ENCODE measurements around the gene ZC2HC1C. TPM values are rescaled to one million over a fixed set of nuclear protein-coding genes. Genes with fewer than 3 reads are reported as not detected.

The ZC2HC1C gene
- total and polyA plus RNA-seq, 2 of the 13 experiments (the other 11 are each of a cell fraction or from before 2014, with no cell fraction given) = 3.3 to 3.5 TPM

- TF ChIP-seq RBFOX2 (IDR thresholded peaks at IDR 0.05; ENCODE audit: low read depth, low read length) (peak; percentile 99), PREB (CRISPR knock-in tag; IDR thresholded peaks at IDR 0.05) (no peak), ZNF343 (CRISPR knock-in tag; IDR thresholded peaks at IDR 0.05) (peak; percentile 85), ZNF589 (CRISPR knock-in tag; conservative IDR thresholded peaks at IDR 0.05) (peak; percentile 19; the same call in 1 of the 2 replicates), CHCHD3 (CRISPR knock-in tag; IDR thresholded peaks at IDR 0.05) (peak; percentile 74; the same call in 1 of the 2 replicates), TBX2 (CRISPR knock-in tag; IDR thresholded peaks at IDR 0.05; ENCODE audit: borderline replicate concordance) (peak; percentile 86), MYC (CRISPR knock-in tag; IDR thresholded peaks at IDR 0.05; ENCODE audit: borderline replicate concordance) (peak; percentile 78), RARA (CRISPR knock-in tag; IDR thresholded peaks at IDR 0.05) (peak; percentile 59), ZNF251 (CRISPR knock-in tag; IDR thresholded peaks at IDR 0.05) (no peak; the same call in 1 of the 2 replicates), SNAPC5 (CRISPR knock-in tag; IDR thresholded peaks at IDR 0.05; ENCODE audit: borderline replicate concordance) (no peak), RBAK (CRISPR knock-in tag; IDR thresholded peaks at IDR 0.05) (no peak), ZNF280D (CRISPR knock-in tag; IDR thresholded peaks at IDR 0.05) (peak; percentile 91), RAD21 (CRISPR knock-in tag; IDR thresholded peaks at IDR 0.05) (peak; percentile 43), SALL2 (CRISPR knock-in tag; IDR thresholded peaks at IDR 0.05) (peak; percentile 77; the same call in 1 of the 2 replicates), ZNF713 (CRISPR knock-in tag; IDR thresholded peaks at IDR 0.05) (0 out of 2 replicates have a peak, but pooled peaks have one; percentile 59), MTA3 (CRISPR knock-in tag; IDR thresholded peaks at IDR 0.05) (no peak), EHMT2 (IDR thresholded peaks at IDR 0.05; ENCODE audit: borderline replicate concordance, low read depth, low read length) (peak; percentile 65; the same call in 1 of the 2 replicates), ZHX2 (IDR thresholded peaks at IDR 0.05; ENCODE audit: low read depth) (peak; percentile 75; the same call in 1 of the 2 replicates), ZHX2 (CRISPR knock-in tag; IDR thresholded peaks at IDR 0.05; ENCODE audit: borderline replicate concordance) (0 out of 2 replicates have a peak, but pooled peaks have one; percentile 41)
Measured at GRCh38 chr14:75126679-75127473, 57.4 kb downstream of the ZC2HC1C start, which contains the start of gene NEK9 (continued).
